Stomach (tissue), 4 donors: ENCODE measurements around the gene DLD.

Experiments
- EP300 ChIP-seq: sonication (generic); formaldehyde crosslinking; IDR thresholded peaks from one replicate; pipeline ENCODE4 v1.6.1; 2017; ENCODE audit warnings: antibody characterized with exemption
- POLR2A ChIP-seq, 4 donors: fragments of 450-650 bp; IDR thresholded peaks; one replicate each; pipeline ENCODE4 v1.6.1; 2016; ENCODE audit warnings: antibody characterized with exemption in 4 of 4, control low read depth in 2 of 4, mild to moderate bottlenecking in 1 of 4, moderate library complexity in 1 of 4
- POLR2AphosphoS5 ChIP-seq, 3 donors: sonication (generic); formaldehyde crosslinking; IDR thresholded peaks; one replicate each; pipeline ENCODE4 v1.6.1; 2016; ENCODE audit warnings: antibody characterized with exemption in 3 of 3
- TF ChIP-seq, protein P1 (sequence below), 7 experiments: fragments of 450-650 bp in 4 of 7; fragments of 200-600 bp in 3 of 7; sonication (generic) in 3 of 7; IDR thresholded peaks; one replicate each; pipeline ENCODE4 v1.5.1; 2016 to 2019; ENCODE audit warnings: antibody characterized with exemption in 7 of 7, control low read depth in 2 of 7, mild to moderate bottlenecking in 1 of 7

DNA sequence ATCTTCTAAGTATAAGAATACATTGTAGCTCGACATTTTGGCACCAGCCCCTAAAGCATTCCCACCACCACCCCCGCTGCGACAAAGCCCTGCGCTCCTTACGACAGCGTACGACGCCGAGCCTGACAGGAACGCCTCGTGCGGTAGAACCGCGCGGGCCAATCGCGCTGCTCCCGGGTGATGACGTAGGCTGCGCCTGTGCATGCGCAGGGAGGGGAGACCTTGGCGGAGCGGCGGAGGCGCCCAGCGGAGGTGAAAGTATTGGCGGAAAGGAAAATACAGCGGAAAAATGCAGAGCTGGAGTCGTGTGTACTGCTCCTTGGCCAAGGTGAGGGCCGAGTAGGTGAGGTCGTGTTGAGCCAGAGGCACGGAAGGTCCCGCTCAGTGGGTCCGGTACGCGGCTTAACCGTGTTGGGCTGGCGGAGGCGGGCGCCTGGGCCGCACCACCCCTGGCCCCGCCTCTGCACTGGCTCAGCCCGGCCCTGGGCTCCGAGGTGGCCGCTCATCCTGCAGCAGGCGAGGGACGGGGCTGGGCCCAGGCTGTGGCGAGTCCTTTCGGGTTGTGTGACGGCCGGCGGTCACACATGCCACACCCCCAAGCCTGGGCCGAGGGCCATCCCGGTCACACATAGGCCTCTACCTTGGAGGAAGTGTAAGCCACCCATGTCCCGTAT lies at the start of gene DLD:
- TF ChIP-seq, protein P1, sequence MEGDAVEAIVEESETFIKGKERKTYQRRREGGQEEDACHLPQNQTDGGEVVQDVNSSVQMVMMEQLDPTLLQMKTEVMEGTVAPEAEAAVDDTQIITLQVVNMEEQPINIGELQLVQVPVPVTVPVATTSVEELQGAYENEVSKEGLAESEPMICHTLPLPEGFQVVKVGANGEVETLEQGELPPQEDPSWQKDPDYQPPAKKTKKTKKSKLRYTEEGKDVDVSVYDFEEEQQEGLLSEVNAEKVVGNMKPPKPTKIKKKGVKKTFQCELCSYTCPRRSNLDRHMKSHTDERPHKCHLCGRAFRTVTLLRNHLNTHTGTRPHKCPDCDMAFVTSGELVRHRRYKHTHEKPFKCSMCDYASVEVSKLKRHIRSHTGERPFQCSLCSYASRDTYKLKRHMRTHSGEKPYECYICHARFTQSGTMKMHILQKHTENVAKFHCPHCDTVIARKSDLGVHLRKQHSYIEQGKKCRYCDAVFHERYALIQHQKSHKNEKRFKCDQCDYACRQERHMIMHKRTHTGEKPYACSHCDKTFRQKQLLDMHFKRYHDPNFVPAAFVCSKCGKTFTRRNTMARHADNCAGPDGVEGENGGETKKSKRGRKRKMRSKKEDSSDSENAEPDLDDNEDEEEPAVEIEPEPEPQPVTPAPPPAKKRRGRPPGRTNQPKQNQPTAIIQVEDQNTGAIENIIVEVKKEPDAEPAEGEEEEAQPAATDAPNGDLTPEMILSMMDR (IDR thresholded peaks at IDR 0.05) = no peak
- TF ChIP-seq POLR2AphosphoS5 (IDR thresholded peaks at IDR 0.05) (peak; percentile 97 to 99 (median 99)), POLR2A (IDR thresholded peaks at IDR 0.05) (peak in 2 of 4 donors; percentile 82 to 93), EP300 (no peak)
